IMR-90 (cell line): ENCODE data around the gene GAB1. TPM values are rescaled to one million over a fixed set of nuclear protein-coding genes. Genes with fewer than 3 reads are reported as not detected.
A peak's percentile ranks its signal among the peaks of the same experiment; 100 is the strongest.

Experiments used
- ATAC-seq: fragments of 200-7000 bp; cut with Tn5 transposase; 2 replicates; pipeline ENCODE4 v1.9.1; 2020; ENCODE audit warnings: low read depth, mild to moderate bottlenecking, moderate library complexity
- BruUV-seq: library from RNA; stranded (reverse); fragments of 400-500 nt; replicated peaks from 2 replicates; lab custom pipeline; 2021; lab: Mats Ljungman, UMichigan
- CTCF ChIA-PET: fragments of 300-600 bp; formaldehyde crosslinking; extraction: SDS; loops from one replicate; lab custom pipeline; 2021; ENCODE audit warnings: antibody characterized with exemption; lab: Yijun Ruan, JAX
- POLR2A ChIA-PET: fragments of 300-600 bp; sonication (Branson Sonifier 250); formaldehyde crosslinking; loops from one replicate; lab custom pipeline; 2022; ENCODE audit warnings: antibody characterized with exemption; ENCODE audit not compliant: unreplicated experiment; lab: Charles Lee
- DNase-seq: peaks from one replicate; pipeline ENCODE4 v3.0.0; 2013
- H2AFZ ChIP-seq: replicated peaks from 2 replicates; pipeline ENCODE3; 2013; ENCODE audit warnings: low read length, mild to moderate bottlenecking; ENCODE audit not compliant: poor library complexity
- H2AK5ac ChIP-seq: 2 replicates; pipeline ENCODE4 v1.6.1; 2013; ENCODE audit warnings: low read depth, low read length, inconsistent platforms
- H2AK9ac ChIP-seq: replicated peaks from 2 replicates; pipeline ENCODE3; 2013; ENCODE audit warnings: mild to moderate bottlenecking, low read depth, low read length, moderate library complexity; ENCODE audit not compliant: poor library complexity
- H2BK120ac ChIP-seq: 2 replicates; pipeline ENCODE4 v1.6.1; 2013; ENCODE audit warnings: low read depth, low read length, inconsistent platforms
- H2BK15ac ChIP-seq: 3 replicates; pipeline ENCODE4 v1.6.1; 2013; ENCODE audit warnings: low read depth, low read length, inconsistent platforms
- H2BK20ac ChIP-seq: 2 replicates; pipeline ENCODE4 v1.6.1; 2013; ENCODE audit warnings: low read depth, mild to moderate bottlenecking, inconsistent platforms, low read length, moderate library complexity
- H2BK5ac ChIP-seq: 2 replicates; pipeline ENCODE4 v1.6.1; 2013; ENCODE audit warnings: mild to moderate bottlenecking, low read depth, low read length, inconsistent platforms; ENCODE audit not compliant: poor library complexity, severe bottlenecking
- H3K14ac ChIP-seq: replicated peaks from 2 replicates; pipeline ENCODE4 v1.6.1; 2013; ENCODE audit warnings: low read depth, low read length, inconsistent platforms
- H3K18ac ChIP-seq: 2 replicates; pipeline ENCODE4 v1.6.1; 2013; ENCODE audit warnings: low read depth, low read length, control low read depth
- H3K23ac ChIP-seq: 2 replicates; pipeline ENCODE4 v1.6.1; 2013; ENCODE audit warnings: low read depth, low read length, inconsistent platforms
- H3K27ac ChIP-seq: 2 replicates; pipeline ENCODE4 v1.5.1; 2013; ENCODE audit warnings: mild to moderate bottlenecking, control low read depth, low read length; ENCODE audit not compliant: insufficient read depth
- H3K27me3 ChIP-seq: 2 replicates; pipeline ENCODE4 v1.6.1; 2013; ENCODE audit warnings: low read length; ENCODE audit not compliant: control insufficient read depth, insufficient read depth
- H3K36me3 ChIP-seq: 2 replicates; pipeline ENCODE4 v1.6.1; 2013; ENCODE audit warnings: low read length, mixed read lengths; ENCODE audit not compliant: control insufficient read depth, insufficient read depth
- H3K4ac ChIP-seq: 2 replicates; pipeline ENCODE4 v1.6.1; 2013; ENCODE audit warnings: low read depth, low read length, inconsistent platforms
- H3K4me1 ChIP-seq: 2 replicates; pipeline ENCODE4 v1.6.1; 2013; ENCODE audit warnings: low read length, mixed read lengths; ENCODE audit not compliant: control insufficient read depth, insufficient read depth
- H3K4me2 ChIP-seq: 2 replicates; pipeline ENCODE4 v1.6.1; 2013; ENCODE audit warnings: low read depth, mild to moderate bottlenecking, control low read depth, low read length, moderate library complexity
- H3K4me3 ChIP-seq: 2 replicates; pipeline ENCODE4 v1.5.1; 2013; ENCODE audit warnings: low read depth, mild to moderate bottlenecking, control low read depth, low read length, moderate library complexity; ENCODE audit not compliant: insufficient read depth
- H3K56ac ChIP-seq: 2 replicates; pipeline ENCODE4 v1.6.1; 2013; ENCODE audit warnings: low read length, inconsistent platforms; ENCODE audit not compliant: insufficient read depth; ENCODE audit errors: extremely low read depth
- H3K79me1 ChIP-seq, 2 experiments: 2 replicates each; pipeline ENCODE4 v1.6.1; 2013; ENCODE audit warnings: low read length in 2 of 2, inconsistent platforms in 1 of 2, low read depth in 1 of 2
- H3K9ac ChIP-seq: 2 replicates; pipeline ENCODE4 v1.6.1; 2013; ENCODE audit warnings: low read depth, low read length, control low read depth
- H3K9me1 ChIP-seq: 2 replicates; pipeline ENCODE4 v1.6.1; 2013; ENCODE audit warnings: low read length, inconsistent platforms; ENCODE audit not compliant: insufficient read depth
- H3K9me3 ChIP-seq: 2 replicates; pipeline ENCODE4 v1.6.1; 2013; ENCODE audit warnings: low read length; ENCODE audit not compliant: control insufficient read depth, insufficient read depth
- H4K20me1 ChIP-seq: 2 replicates; pipeline ENCODE4 v1.6.1; 2013; ENCODE audit warnings: low read length, inconsistent platforms; ENCODE audit not compliant: insufficient read depth
- H4K5ac ChIP-seq: 2 replicates; pipeline ENCODE4 v1.6.1; 2013; ENCODE audit warnings: mild to moderate bottlenecking, low read depth, low read length, control low read depth
- H4K8ac ChIP-seq, 2 experiments: 2 replicates each; pipeline ENCODE4 v1.6.1; 2013; ENCODE audit warnings: low read depth in 2 of 2, low read length in 2 of 2, control low read depth in 1 of 2, inconsistent platforms in 1 of 2
- H4K91ac ChIP-seq: 2 replicates; pipeline ENCODE4 v1.6.1; 2013; ENCODE audit warnings: low read depth, low read length, inconsistent platforms; ENCODE audit not compliant: insufficient read depth
- BHLHE40 ChIP-seq: fragments of 150-350 bp; IDR thresholded peaks from 2 replicates; pipeline ENCODE4 v1.6.1; 2016; ENCODE audit warnings: mild to moderate bottlenecking, low read depth, low read length
- CEBPB ChIP-seq: IDR thresholded peaks from 2 replicates; pipeline ENCODE4 v1.6.1; 2012; ENCODE audit warnings: low read depth, low read length, improper control_type of control experiment
- CHD1 ChIP-seq: IDR thresholded peaks from 2 replicates; pipeline ENCODE4 v1.6.1; 2012; ENCODE audit warnings: low read depth, low read length, improper control_type of control experiment
- FOS ChIP-seq: fragments of 150-350 bp; IDR thresholded peaks from 2 replicates; pipeline ENCODE4 v1.6.1; 2016; ENCODE audit warnings: low read depth, low read length
- MAFK ChIP-seq: IDR thresholded peaks from 2 replicates; pipeline ENCODE4 v1.6.1; 2012; ENCODE audit warnings: low read depth, low read length, improper control_type of control experiment
- MAZ ChIP-seq: IDR thresholded peaks from 2 replicates; pipeline ENCODE4 v1.6.1; 2012; ENCODE audit warnings: low read depth, mild to moderate bottlenecking, low read length, improper control_type of control experiment, moderate library complexity, borderline replicate concordance
- MXI1 ChIP-seq: IDR thresholded peaks from 2 replicates; pipeline ENCODE4 v1.6.1; 2012; ENCODE audit warnings: low read depth, mild to moderate bottlenecking, low read length, moderate library complexity, borderline replicate concordance
- NFE2L2 ChIP-seq: fragments of 150-350 bp; IDR thresholded peaks from 2 replicates; pipeline ENCODE4 v1.6.1; 2016; ENCODE audit warnings: low read depth, mild to moderate bottlenecking, low read length
- POLR2A ChIP-seq: IDR thresholded peaks from 2 replicates; pipeline ENCODE4 v1.6.1; 2012; ENCODE audit warnings: mild to moderate bottlenecking, low read depth, low read length
- RAD21 ChIP-seq: IDR thresholded peaks from 2 replicates; pipeline ENCODE4 v1.6.1; 2012; ENCODE audit warnings: low read length, improper control_type of control experiment
- RCOR1 ChIP-seq: IDR thresholded peaks from 2 replicates; pipeline ENCODE4 v1.6.1; 2012; ENCODE audit warnings: mild to moderate bottlenecking, low read length, improper control_type of control experiment; ENCODE audit not compliant: insufficient replicate concordance
- RFX5 ChIP-seq: IDR thresholded peaks from 2 replicates; pipeline ENCODE4 v1.8.0; 2012; ENCODE audit warnings: low read depth, mild to moderate bottlenecking, low read length, moderate library complexity
- SMC3 ChIP-seq: fragments of 150-350 bp; IDR thresholded peaks from 2 replicates; pipeline ENCODE4 v1.6.1; 2016; ENCODE audit warnings: low read depth, mild to moderate bottlenecking, antibody characterized with exemption, low read length, moderate library complexity
- WGBS, 2 experiments: methylation state at CpG; one replicate each; pipeline versions ENCODE4 v1.1.5 to v1.1.7; 2013; ENCODE audit warnings: missing lambda C conversion rate in 2 of 2; ENCODE audit not compliant: insufficient read length in 1 of 2; ENCODE audit errors: extremely low coverage in 2 of 2; 5-methylcytosine and 5-hydroxymethylcytosine counted together
- dilution Hi-C: fragments of 300-500 bp; cut with HindIII; formaldehyde crosslinking; loops from one replicate; pipeline ENCODE4 v1.14.3; 2018; ENCODE audit warnings: low sequenced_read_pairs; ENCODE audit not compliant: unreplicated experiment
- in situ Hi-C: fragments of 300-500 bp; cut with MboI; formaldehyde crosslinking; loops from 3 replicates; pipeline ENCODE4 v1.14.3; 2019; ENCODE audit warnings: low sequenced_read_pairs, inconsistent platforms, mixed read lengths
- intact Hi-C: fragments of 100-400 bp; cut with micrococcal nuclease; formaldehyde crosslinking; loops from 2 replicates; pipeline ENCODE4 v1.10.0; 2022
- polyA plus RNA-seq, 3 experiments: library from polyadenylated mRNA; depleted of rRNA; stranded (reverse); fragments of >200 nt; gene quantifications; 2 replicates each; pipeline ENCODE4 v1.2.3, GENCODE V29; 2012; ENCODE audit warnings: low replicate concordance in 1 of 3
- total RNA-seq: library from RNA; depleted of rRNA; stranded (reverse); fragments of >200 nt; gene quantifications from 2 replicates; pipeline ENCODE4 v1.2.3, GENCODE V29; 2012
- TF ChIP-seq, protein P1 (sequence below): conservative IDR thresholded peaks from 2 replicates; pipeline ENCODE4 v1.5.1; 2012; ENCODE audit warnings: mild to moderate bottlenecking, low read depth, low read length, improper control_type of control experiment
- TF ChIP-seq, protein P2 (sequence below): fragments of 150-350 bp; IDR thresholded peaks from 2 replicates; pipeline ENCODE4 v1.6.1; 2017; ENCODE audit warnings: mild to moderate bottlenecking, antibody characterized with exemption, low read length, low read depth
- TF ChIP-seq, protein P3 (sequence below): fragments of 150-350 bp; IDR thresholded peaks from 2 replicates; pipeline ENCODE4 v1.6.1; 2016; ENCODE audit warnings: low read depth, mild to moderate bottlenecking, low read length, moderate library complexity, borderline replicate concordance

GAB1 gene
- total and polyA plus RNA-seq, 2 of the 4 experiments (the other 2 are of a cell fraction): 2.8 to 12.0 TPM

DNA sequence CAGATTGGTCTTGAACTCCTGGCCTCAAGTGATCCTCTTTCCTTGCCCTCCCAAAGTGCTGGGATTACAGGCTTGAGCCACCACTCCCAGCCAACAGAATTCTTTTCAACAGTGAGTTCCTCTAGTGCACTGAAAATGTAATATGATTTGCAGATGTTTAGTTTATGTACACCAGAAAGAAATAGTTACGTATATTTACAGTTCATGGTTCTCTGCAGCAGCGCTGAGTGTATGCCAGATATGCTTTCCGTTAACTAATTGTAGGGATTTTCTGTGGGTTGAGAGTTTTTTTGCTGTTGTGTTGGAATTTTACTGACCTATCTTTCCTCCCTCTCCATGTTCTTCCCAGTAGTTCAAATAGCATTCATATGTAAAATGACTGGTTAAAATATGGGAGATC, 44.0 kb downstream of the GAB1 start:
- Histone ChIP-seq H2AFZ (no peak overlapping the region), H3K27ac (peak overlapping the region; percentile 84; the same call in 1 of the 2 replicates), H3K56ac (no peak overlapping the region), H2AK9ac (no peak overlapping the region), H3K18ac (peak overlapping the region; percentile 67), H3K4me2 (peak overlapping the region; percentile 32; the same call in 1 of the 2 replicates), H3K27me3 (no peaks in the 10 kb centered on the region), H2BK120ac (peak overlapping the region; percentile 64), H3K9me3 (no peaks in the 10 kb centered on the region), H2BK15ac (peak overlapping the region; percentile 73; the same call in 1 of the 3 replicates), H4K91ac (peak overlapping the region; percentile 56; the same call in 1 of the 2 replicates), H4K8ac (peak overlapping the region; percentile 37 to 62; a peak in 3 of 4 replicates), H3K23ac (peak overlapping the region; percentile 58; the same call in 1 of the 2 replicates), H3K79me1 (peaks cover 21 to 33% of the 10 kb centered on the region in 2 experiments), H3K14ac (peak overlapping the region; percentile 67; the same call in 1 of the 2 replicates), H3K9ac (no peak overlapping the region), H4K20me1 (peaks cover 3% of the 10 kb centered on the region; the same call in 1 of the 2 replicates), H3K4me3 (no peak overlapping the region), H3K9me1 (peaks cover 10% of the 10 kb centered on the region), H3K4me1 (peaks cover 15% of the 10 kb centered on the region), H3K36me3 (no peaks in the 10 kb centered on the region), H4K5ac (peak overlapping the region; percentile 59; the same call in 1 of the 2 replicates), H3K4ac (peak overlapping the region; percentile 81; the same call in 1 of the 2 replicates), H2BK20ac (peak overlapping the region; percentile 60; the same call in 1 of the 2 replicates), H2AK5ac (peak overlapping the region; percentile 83; the same call in 1 of the 2 replicates), H2BK5ac (peak overlapping the region; percentile 84)
- in situ Hi-C loops (no loop called here), dilution Hi-C loops (no loop called here), intact Hi-C loops (loop anchor here (5.0 kb wide), 1 partner anchor 43 kb away; the partner anchor contains the start of gene GAB1)
- ChIA-PET CTCF (no interaction called here), POLR2A (no interaction called here)
- DNase-seq (peak; percentile 74), ATAC-seq (no peak)
- TF ChIP-seq POLR2A (no peak), SMC3 (no peak), MAFK (no peak), RCOR1 (no peak), NFE2L2 (no peak), RAD21 (no peak), CHD1 (no peak), FOS (no peak), RFX5 (no peak), BHLHE40 (no peak), MAZ (no peak), CEBPB (no peak), MXI1 (no peak)
- TF ChIP-seq, protein P1, sequence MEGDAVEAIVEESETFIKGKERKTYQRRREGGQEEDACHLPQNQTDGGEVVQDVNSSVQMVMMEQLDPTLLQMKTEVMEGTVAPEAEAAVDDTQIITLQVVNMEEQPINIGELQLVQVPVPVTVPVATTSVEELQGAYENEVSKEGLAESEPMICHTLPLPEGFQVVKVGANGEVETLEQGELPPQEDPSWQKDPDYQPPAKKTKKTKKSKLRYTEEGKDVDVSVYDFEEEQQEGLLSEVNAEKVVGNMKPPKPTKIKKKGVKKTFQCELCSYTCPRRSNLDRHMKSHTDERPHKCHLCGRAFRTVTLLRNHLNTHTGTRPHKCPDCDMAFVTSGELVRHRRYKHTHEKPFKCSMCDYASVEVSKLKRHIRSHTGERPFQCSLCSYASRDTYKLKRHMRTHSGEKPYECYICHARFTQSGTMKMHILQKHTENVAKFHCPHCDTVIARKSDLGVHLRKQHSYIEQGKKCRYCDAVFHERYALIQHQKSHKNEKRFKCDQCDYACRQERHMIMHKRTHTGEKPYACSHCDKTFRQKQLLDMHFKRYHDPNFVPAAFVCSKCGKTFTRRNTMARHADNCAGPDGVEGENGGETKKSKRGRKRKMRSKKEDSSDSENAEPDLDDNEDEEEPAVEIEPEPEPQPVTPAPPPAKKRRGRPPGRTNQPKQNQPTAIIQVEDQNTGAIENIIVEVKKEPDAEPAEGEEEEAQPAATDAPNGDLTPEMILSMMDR: no peak
- TF ChIP-seq, protein P2, sequence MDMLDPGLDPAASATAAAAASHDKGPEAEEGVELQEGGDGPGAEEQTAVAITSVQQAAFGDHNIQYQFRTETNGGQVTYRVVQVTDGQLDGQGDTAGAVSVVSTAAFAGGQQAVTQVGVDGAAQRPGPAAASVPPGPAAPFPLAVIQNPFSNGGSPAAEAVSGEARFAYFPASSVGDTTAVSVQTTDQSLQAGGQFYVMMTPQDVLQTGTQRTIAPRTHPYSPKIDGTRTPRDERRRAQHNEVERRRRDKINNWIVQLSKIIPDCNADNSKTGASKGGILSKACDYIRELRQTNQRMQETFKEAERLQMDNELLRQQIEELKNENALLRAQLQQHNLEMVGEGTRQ: no peak
- TF ChIP-seq, protein P3, sequence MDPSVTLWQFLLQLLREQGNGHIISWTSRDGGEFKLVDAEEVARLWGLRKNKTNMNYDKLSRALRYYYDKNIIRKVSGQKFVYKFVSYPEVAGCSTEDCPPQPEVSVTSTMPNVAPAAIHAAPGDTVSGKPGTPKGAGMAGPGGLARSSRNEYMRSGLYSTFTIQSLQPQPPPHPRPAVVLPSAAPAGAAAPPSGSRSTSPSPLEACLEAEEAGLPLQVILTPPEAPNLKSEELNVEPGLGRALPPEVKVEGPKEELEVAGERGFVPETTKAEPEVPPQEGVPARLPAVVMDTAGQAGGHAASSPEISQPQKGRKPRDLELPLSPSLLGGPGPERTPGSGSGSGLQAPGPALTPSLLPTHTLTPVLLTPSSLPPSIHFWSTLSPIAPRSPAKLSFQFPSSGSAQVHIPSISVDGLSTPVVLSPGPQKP: no peak
- BruUV-seq: no TSS peak
- WGBS, 2 experiments: no CpG with 5 or more reads among the region's 3 CpGs
